22Rv1 (cell line): Measurements from ENCODE around the gene EFCAB13.

ENCODE experiments used
- H3K27ac ChIP-seq: fragments of 450-650 bp; 2 replicates; pipeline ENCODE4 v1.5.1; 2017
- CTCF ChIP-seq: fragments of 450-650 bp; IDR thresholded peaks from 2 replicates; pipeline ENCODE4 v1.5.1; 2017; ENCODE audit warnings: mild to moderate bottlenecking
- ZFX ChIP-seq: fragments of 450-650 bp; IDR thresholded peaks from 2 replicates; pipeline ENCODE4 v1.6.1; 2017; ENCODE audit warnings: antibody characterized with exemption, borderline replicate concordance

EFCAB13 gene

GRCh38 chr17:47278561-47278960 is 45.2 kb upstream of the EFCAB13 start:
- no peak overlapping the region for H3K27ac ChIP-seq
- TF ChIP-seq ZFX = no peak
- TF ChIP-seq CTCF = no peak

DNA sequence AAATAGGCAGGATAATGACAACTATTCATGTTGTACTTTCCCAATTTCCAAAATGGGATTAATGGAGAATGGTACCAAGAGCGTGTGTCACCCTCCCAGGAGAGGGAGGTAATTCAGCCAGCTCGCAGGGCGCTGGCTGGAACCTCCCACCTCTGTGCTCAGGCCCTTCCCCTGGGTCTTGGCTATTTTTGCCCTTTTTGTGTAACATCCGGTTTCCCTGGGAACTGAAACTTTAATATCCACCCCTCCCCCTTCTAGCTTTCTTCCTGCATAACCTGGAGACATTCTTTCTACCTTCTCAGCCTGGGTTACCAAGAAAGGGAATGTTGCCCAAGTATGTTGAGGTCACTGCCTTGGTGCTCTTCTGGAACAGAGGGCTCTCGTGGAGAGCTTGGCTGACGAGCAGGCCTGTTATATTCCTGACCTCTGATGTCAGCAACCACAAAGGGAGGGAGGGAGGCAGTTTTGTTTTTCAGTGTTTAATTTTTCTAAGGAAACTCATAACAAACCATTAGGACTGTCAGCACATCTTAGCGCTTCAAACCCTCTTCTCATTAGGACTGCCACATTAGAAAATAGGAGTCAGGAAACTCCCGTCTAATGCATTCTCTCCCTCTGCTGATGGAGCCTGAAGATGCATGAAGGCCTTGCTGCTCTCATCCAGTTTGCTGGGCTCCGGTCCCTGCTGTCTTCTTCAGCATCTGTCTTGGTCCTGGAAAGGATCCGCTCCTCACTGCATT is 44.5 kb upstream of the EFCAB13 start:
- TF ChIP-seq ZFX (no peak), CTCF (no peak)
- H3K27ac ChIP-seq = no peak overlapping the region

GRCh38 chr17:47280072-47280811 is 43.5 kb upstream of the EFCAB13 start:
- H3K27ac ChIP-seq = no peak overlapping the region
- no peak for TF ChIP-seq CTCF
- no peak for TF ChIP-seq ZFX

DNA sequence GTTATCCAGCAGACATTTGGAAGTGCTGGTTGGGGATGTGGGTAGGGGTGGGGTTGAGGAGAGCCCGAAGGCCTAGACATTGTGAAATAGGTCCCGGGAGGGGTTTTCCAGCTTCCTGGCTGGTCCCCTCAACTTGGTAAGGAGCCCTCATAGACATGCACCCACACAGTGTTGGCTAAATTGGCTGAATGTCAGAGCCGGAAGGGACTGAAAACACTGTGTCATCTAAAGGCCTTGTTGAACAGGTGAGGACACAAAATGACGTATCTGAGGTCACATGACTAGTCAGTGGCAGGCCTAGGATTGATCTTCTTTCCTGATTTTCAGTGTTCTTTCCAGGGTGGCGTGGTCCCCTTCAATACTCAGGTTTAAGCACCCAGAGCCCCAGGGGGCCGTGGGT is 42.5 kb upstream of the EFCAB13 start:
- TF ChIP-seq CTCF (no peak), ZFX (no peak)

DNA sequence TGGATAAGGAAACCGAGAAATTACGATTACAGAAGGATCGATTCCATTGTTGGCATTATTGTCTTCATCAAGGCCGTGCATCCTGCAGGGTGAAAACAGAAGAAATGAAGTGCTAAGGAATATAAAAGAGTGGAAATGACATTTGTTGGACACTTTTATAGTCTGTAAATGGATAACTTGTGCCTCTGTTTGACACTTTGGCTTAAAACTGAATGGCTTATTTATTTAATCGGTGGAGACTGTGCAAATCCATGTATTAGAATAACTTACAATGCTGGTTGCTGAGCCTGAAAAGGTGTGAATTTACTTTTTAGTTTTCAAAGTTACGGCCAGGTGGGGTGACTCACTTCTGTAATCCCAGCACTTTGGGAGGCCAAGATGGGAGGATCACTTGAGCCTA is 38.8 kb upstream of the EFCAB13 start:
- TF ChIP-seq CTCF (no peak), ZFX (no peak)
- no peak overlapping the region for H3K27ac ChIP-seq

More for the DNA sequence above, 42.5 kb upstream of the EFCAB13 start:
- no peak overlapping the region for H3K27ac ChIP-seq

- no peak for TF ChIP-seq CTCF
- no peak for TF ChIP-seq ZFX
- H3K27ac ChIP-seq = no peak overlapping the region
These were observed 37.4 kb upstream of the EFCAB13 start for GRCh38 chr17:47286198-47286914.
